Thyroid gland (tissue), 4 donors: ENCODE data around the gene CLRN3.

Experiments used
- CTCF ChIP-seq, 6 experiments: fragments of 200-600 bp in 3 of 6; fragments of 450-650 bp in 3 of 6; sonication (generic) in 3 of 6; IDR thresholded peaks; one replicate each; pipeline ENCODE4 v1.5.1; 2016 to 2019; ENCODE audit warnings: antibody characterized with exemption in 6 of 6, mild to moderate bottlenecking in 2 of 6, inconsistent platforms in 1 of 6, moderate library complexity in 1 of 6
- POLR2A ChIP-seq, 2 donors: fragments of 450-650 bp; IDR thresholded peaks; one replicate each; pipeline ENCODE4 v1.6.1; 2017; ENCODE audit warnings: antibody characterized with exemption in 2 of 2, mild to moderate bottlenecking in 2 of 2, moderate library complexity in 1 of 2

DNA sequence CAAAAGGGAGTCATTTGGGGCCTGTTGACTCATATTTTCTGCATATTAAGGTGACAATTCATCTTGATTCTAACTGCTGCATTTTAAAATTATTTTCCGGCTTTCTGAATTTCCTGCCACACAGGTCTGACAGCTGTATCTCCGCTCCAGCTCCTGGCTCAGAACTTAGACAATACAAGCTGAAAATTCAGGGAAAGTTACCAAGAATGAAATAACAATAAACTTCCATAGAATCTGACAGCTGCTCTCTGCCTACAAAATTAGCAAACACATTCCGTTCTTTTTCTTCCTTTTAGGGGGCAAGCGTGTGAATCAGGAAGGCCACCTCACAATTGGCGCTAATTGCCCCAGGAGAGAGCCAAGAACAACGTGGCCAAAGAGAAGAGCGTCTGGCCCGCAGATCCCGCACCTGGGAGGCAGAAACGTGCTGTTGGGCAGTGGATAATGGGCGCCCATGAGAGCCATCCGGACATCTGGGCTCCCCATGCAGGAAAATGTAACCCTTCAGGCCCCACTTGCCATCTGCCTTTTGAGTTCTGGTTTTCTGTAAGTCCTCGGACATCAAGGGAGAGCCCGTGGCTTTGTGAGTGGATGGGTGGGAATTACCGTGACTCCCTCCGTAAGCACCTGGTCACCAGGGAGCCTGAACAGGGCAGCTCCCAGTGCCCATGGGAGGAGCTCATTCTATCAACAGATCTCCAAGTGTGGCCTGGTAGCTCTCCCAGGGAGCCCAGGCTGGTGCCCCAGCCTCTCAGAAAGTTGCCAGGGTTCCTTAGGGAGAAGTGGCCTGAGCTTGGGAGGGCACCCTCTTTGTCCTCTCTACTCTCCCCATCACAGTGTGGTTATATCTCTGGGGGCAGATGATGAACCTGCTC, 5.0 kb downstream of the CLRN3 start:
- TF ChIP-seq CTCF (IDR thresholded peaks at IDR 0.05): no peak
- no peak for TF ChIP-seq POLR2A (IDR thresholded peaks at IDR 0.05)
